Measurements from ENCODE around the gene NDUFV3. TPM values are rescaled to one million over a fixed set of nuclear protein-coding genes. Genes with fewer than 3 reads are reported as not detected.

The NDUFV3 gene
- polyA plus RNA-seq, 1 donor (not counting 4 experiments of a cell fraction or from before 2014, with no cell fraction given) = 28.9 TPM

- Histone ChIP-seq H2AFZ (ENCODE audit: control insufficient read depth, low read length) (no peak overlapping the region), H3K9ac (ENCODE audit: control insufficient read depth, extremely low read depth, insufficient read depth, low read length) (no peak overlapping the region), H3K9me1 (ENCODE audit: control insufficient read depth, extremely low read depth, insufficient read depth, low read length) (no peaks in the 10 kb centered on the region), H4K20me1 (ENCODE audit: control insufficient read depth, extremely low read depth, insufficient read depth, low read length) (no peaks in the 10 kb centered on the region), H3K4me1 (ENCODE audit: control insufficient read depth, extremely low read depth, insufficient read depth, low read length) (peaks cover 2% of the 10 kb centered on the region), H3K79me2 (ENCODE audit: control insufficient read depth, insufficient read depth, low read length) (no peaks in the 10 kb centered on the region), H3K36me3 (ENCODE audit: control insufficient read depth in 2 of 2, extremely low read depth in 1 of 2, insufficient read depth in 2 of 2, low read length in 2 of 2) (peaks cover 0 to 1% of the 10 kb centered on the region in 2 experiments), H3K4me3 (ENCODE audit: control insufficient read depth in 2 of 3, extremely low read depth in 1 of 3, insufficient read depth in 2 of 3, low read depth in 1 of 3, low read length in 3 of 3) (no peak overlapping the region), H3K27me3 (ENCODE audit: control insufficient read depth, extremely low read depth, insufficient read depth, low read length) (no peaks in the 10 kb centered on the region), H3K27ac (ENCODE audit: control insufficient read depth, insufficient read depth, low read length) (no peak overlapping the region), H3K4me2 (ENCODE audit: control insufficient read depth, extremely low read depth, insufficient read depth, low read depth, low read length) (no peak overlapping the region), H3K9me3 (ENCODE audit: control insufficient read depth, low read depth, low read length) (no peaks in the 10 kb centered on the region)
- TF ChIP-seq CTCF (optimal IDR thresholded peaks at IDR 0.05 in 1 of 3, IDR thresholded peaks at IDR 0.05 in 1 of 3, conservative IDR thresholded peaks at IDR 0.05 in 1 of 3; ENCODE audit: extremely low read depth in 1 of 3, insufficient read depth in 2 of 3, low read length in 3 of 3) (no peak), EZH2 (IDR thresholded peaks at IDR 0.05; ENCODE audit: low read length) (no peak)
- dilution Hi-C loops (cut with MboI; ENCODE audit: extremely low pct_ligation_motif_present, low sequenced_read_pairs) = no loop called here
- DNase-seq (ENCODE audit: low read depth, low spot score) (no peak), FAIRE-seq (no peak)
Measured at GRCh38 chr21:42887326-42887725, 5.8 kb upstream of the NDUFV3 start.

- peak overlapping the region; percentile 90 for H3K27ac ChIP-seq (ENCODE audit: control insufficient read depth, insufficient read depth, low read length)
- H3K4me2 ChIP-seq (ENCODE audit: control insufficient read depth, extremely low read depth, insufficient read depth, low read depth, low read length) = peak overlapping the region; percentile 78
- H3K27me3 ChIP-seq (ENCODE audit: control insufficient read depth, extremely low read depth, insufficient read depth, low read length) = no peaks in the 10 kb centered on the region
- peaks cover 32% of the 10 kb centered on the region for H3K79me2 ChIP-seq (ENCODE audit: control insufficient read depth, insufficient read depth, low read length)
- H4K20me1 ChIP-seq (ENCODE audit: control insufficient read depth, extremely low read depth, insufficient read depth, low read length) = peaks cover 3% of the 10 kb centered on the region
- peaks cover 2 to 5% of the 10 kb centered on the region in 2 experiments for H3K36me3 ChIP-seq (ENCODE audit: control insufficient read depth in 2 of 2, extremely low read depth in 1 of 2, insufficient read depth in 2 of 2, low read length in 2 of 2)
- TF ChIP-seq EZH2 (IDR thresholded peaks at IDR 0.05; ENCODE audit: low read length) (no peak), CTCF (optimal IDR thresholded peaks at IDR 0.05 in 1 of 3, IDR thresholded peaks at IDR 0.05 in 1 of 3, conservative IDR thresholded peaks at IDR 0.05 in 1 of 3; ENCODE audit: extremely low read depth in 1 of 3, insufficient read depth in 2 of 3, low read length in 3 of 3) (no peak)
- dilution Hi-C loops (cut with MboI; ENCODE audit: extremely low pct_ligation_motif_present, low sequenced_read_pairs) = no loop called here
- peak overlapping the region; percentile 79 for H2AFZ ChIP-seq (ENCODE audit: control insufficient read depth, low read length)
- no peaks in the 10 kb centered on the region for H3K9me1 ChIP-seq (ENCODE audit: control insufficient read depth, extremely low read depth, insufficient read depth, low read length)
- DNase-seq (ENCODE audit: low read depth, low spot score) (no peak), FAIRE-seq (no peak)
- peak overlapping the region; percentile 93 for H3K9ac ChIP-seq (ENCODE audit: control insufficient read depth, extremely low read depth, insufficient read depth, low read length)
- H3K4me1 ChIP-seq (ENCODE audit: control insufficient read depth, extremely low read depth, insufficient read depth, low read length) = peaks cover 6% of the 10 kb centered on the region
- no peaks in the 10 kb centered on the region for H3K9me3 ChIP-seq (ENCODE audit: control insufficient read depth, low read depth, low read length)
- peak overlapping the region; percentile 46 to 99 (median 93) for H3K4me3 ChIP-seq (ENCODE audit: control insufficient read depth in 2 of 3, extremely low read depth in 1 of 3, insufficient read depth in 2 of 3, low read depth in 1 of 3, low read length in 3 of 3)
Measured at GRCh38 chr21:42892582-42892930, 553 bp upstream of the NDUFV3 start.
